Measurements from ENCODE around the gene HPRT1.
"Not testable (repeated sequence)": the region's sequence is repeated elsewhere in the genome, so short reads cannot be mapped to it uniquely, and the experiment has no call there.

The HPRT1 gene

DNA sequence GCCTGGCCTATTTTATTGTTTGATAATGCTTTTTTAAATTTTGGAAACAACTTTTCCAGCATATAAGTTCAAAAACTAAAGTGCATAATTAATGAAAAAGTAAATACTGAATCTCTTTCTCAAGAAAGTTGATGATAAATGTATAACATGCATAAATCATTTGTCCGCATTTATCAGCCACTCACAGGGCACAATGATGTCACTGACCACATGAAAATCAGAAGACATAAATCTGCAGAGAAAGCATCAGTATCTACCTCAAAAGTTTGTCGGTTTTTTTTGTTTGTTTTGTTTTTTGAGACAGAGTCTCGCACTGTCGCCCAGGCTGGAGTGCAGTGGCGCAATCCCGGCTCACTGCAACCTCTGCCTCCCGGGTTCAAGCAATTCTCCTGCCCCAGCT lies 5.5 kb upstream of the HPRT1 start:
- no peak for DNase-seq (ENCODE audit: low read depth)
- TF ChIP-seq, protein P1, sequence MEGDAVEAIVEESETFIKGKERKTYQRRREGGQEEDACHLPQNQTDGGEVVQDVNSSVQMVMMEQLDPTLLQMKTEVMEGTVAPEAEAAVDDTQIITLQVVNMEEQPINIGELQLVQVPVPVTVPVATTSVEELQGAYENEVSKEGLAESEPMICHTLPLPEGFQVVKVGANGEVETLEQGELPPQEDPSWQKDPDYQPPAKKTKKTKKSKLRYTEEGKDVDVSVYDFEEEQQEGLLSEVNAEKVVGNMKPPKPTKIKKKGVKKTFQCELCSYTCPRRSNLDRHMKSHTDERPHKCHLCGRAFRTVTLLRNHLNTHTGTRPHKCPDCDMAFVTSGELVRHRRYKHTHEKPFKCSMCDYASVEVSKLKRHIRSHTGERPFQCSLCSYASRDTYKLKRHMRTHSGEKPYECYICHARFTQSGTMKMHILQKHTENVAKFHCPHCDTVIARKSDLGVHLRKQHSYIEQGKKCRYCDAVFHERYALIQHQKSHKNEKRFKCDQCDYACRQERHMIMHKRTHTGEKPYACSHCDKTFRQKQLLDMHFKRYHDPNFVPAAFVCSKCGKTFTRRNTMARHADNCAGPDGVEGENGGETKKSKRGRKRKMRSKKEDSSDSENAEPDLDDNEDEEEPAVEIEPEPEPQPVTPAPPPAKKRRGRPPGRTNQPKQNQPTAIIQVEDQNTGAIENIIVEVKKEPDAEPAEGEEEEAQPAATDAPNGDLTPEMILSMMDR (conservative IDR thresholded peaks at IDR 0.05; ENCODE audit: low read depth, low read length), result no peak
- H3K4me3 ChIP-seq (ENCODE audit: low read depth, low read length), result no peak overlapping the region

DNA sequence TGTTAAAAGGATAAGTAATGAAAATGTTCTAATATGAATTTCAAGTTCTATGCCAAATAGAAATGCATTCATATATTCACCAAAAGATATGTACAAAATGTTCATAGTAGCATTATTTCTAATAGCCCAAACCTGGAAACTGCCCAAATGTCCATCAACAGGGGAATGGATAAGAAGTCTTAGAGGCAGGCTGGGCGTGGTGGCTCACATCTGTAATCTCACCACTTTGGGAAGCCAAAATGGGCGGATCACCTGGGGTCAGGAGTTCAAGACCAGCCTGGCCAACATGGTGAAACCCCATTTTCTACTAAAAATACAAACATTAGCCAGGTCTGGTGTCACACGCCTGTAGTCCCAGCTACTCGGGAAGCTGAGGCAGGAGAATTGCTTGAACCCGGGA lies 2.3 kb upstream of the HPRT1 start:
- no peak for DNase-seq (ENCODE audit: low read depth)
- TF ChIP-seq, protein P1 (conservative IDR thresholded peaks at IDR 0.05; ENCODE audit: low read depth, low read length), result no peak
- no peak overlapping the region for H3K4me3 ChIP-seq (ENCODE audit: low read depth, low read length)

DNA sequence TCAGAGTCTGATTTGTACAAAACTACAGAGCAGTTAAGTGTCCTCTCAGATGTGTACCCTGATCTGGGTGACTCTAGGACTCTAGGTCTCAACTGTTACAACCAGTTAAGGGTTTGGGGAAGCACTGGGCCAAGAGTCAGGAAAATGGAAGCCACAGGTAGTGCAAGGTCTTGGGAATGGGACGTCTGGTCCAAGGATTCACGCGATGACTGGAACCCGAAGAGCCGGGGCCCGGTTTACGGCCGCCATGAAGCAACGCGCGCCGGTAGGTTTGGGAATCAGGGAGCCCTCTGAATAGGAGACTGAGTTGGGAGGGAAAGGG lies 321 bp upstream of the HPRT1 start:
- TF ChIP-seq, protein P1 (conservative IDR thresholded peaks at IDR 0.05; ENCODE audit: low read depth, low read length), result no peak
- DNase-seq (ENCODE audit: low read depth), result peak; percentile 21
- H3K4me3 ChIP-seq (ENCODE audit: low read depth, low read length), result peak overlapping the region; percentile 59

DNA sequence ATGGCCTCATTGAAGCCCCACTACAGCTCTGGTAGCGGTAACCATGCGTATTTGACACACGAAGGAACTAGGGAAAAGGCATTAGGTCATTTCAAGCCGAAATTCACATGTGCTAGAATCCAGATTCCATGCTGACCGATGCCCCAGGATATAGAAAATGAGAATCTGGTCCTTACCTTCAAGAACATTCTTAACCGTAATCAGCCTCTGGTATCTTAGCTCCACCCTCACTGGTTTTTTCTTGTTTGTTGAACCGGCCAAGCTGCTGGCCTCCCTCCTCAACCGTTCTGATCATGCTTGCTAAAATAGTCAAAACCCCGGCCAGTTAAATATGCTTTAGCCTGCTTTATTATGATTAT lies 876 bp downstream of the HPRT1 start:
- peak overlapping the region; percentile 67 for H3K4me3 ChIP-seq (ENCODE audit: low read depth, low read length)
- peak; percentile 10 for DNase-seq (ENCODE audit: low read depth)
- TF ChIP-seq, protein P1 (conservative IDR thresholded peaks at IDR 0.05; ENCODE audit: low read depth, low read length), result no peak

DNA sequence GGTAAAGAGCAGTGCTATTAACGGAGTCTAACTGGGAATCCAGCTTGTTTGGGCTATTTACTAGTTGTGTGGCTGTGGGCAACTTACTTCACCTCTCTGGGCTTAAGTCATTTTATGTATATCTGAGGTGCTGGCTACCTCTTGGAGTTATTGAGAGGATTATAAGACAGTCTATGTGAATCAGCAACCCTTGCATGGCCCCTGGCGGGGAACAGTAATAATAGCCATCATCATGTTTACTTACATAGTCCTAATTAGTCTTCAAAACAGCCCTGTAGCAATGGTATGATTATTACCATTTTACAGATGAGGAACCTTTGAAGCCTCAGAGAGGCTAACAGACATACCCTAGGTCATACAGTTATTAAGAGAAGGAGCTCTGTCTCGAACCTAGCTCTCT lies 1.5 kb downstream of the HPRT1 start:
- TF ChIP-seq, protein P1 (conservative IDR thresholded peaks at IDR 0.05; ENCODE audit: low read depth, low read length), result no peak
- no peak overlapping the region for H3K4me3 ChIP-seq (ENCODE audit: low read depth, low read length)
- no peak for DNase-seq (ENCODE audit: low read depth)

DNA sequence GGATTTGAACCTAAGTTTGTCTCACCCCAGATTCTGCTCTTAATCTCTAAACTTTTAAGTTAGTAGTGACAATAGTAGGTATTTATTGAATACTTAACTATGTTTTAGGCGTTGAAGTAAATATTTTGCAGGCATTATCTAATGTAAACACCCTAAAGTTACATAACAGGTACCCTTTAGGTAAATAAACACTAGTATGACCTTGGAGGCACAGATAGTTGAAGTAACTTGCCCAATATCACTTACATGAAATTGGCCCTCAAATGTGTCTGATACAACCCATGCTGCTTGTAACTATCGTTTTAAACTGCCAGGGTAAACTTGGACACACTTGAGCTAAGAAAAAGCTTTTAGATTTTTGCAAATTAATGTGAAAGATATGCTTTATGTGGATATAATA lies 3.0 kb downstream of the HPRT1 start:
- no peak for DNase-seq (ENCODE audit: low read depth)
- TF ChIP-seq, protein P1 (conservative IDR thresholded peaks at IDR 0.05; ENCODE audit: low read depth, low read length), result no peak
- no peak overlapping the region for H3K4me3 ChIP-seq (ENCODE audit: low read depth, low read length)

DNA sequence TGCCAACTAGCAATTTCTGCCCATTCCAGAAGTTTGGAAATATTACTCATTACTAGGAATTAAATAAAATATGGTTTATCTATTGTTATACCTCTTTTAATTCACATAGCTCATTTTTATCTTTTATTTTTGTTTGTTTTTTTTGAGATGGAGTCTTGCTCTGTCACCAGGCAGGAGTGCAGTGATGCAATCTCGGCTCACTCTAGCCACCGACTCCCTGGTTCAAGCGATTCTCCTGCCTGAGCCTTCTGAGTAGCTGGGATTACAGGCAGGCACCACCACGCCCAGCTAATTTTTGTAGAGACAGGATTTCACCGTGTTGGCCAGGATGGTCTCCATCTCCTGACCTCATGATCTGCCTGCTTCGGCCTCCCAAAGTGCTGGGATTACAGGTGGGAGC lies 4.5 kb downstream of the HPRT1 start:
- peak; percentile 43 for DNase-seq (ENCODE audit: low read depth)
- H3K4me3 ChIP-seq (ENCODE audit: low read depth, low read length), result not testable (repeated sequence)

DNA sequence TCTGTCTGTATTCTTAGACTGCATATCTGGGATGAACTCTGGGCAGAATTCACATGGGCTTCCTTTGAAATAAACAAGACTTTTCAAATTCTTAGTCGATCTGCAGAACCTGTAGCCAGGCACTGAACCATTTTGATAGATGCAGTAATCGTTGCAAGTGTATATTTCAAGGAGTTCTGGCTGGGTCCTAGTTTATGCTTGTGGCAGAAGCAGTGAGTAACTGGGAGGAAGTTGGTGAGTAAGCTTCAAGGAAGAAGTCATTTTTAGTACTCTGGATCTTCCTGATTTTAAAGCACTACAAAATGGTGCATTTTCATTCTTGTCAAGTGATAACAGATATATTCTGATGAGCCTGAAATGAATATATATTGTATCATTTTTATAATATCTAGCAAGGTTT lies 9.5 kb downstream of the HPRT1 start:
- TF ChIP-seq, protein P1 (conservative IDR thresholded peaks at IDR 0.05; ENCODE audit: low read depth, low read length), result no peak
- no peak overlapping the region for H3K4me3 ChIP-seq (ENCODE audit: low read depth, low read length)
- peak; percentile 52 for DNase-seq (ENCODE audit: low read depth)
